Thymus (tissue), 11 donors: Measurements from ENCODE around the gene TBC1D9B. TPM values are rescaled to one million over a fixed set of nuclear protein-coding genes. Genes with fewer than 3 reads are reported as not detected.

ENCODE experiments used
- DNase-seq, 9 donors: peaks; one replicate each; pipeline ENCODE4 v3.0.0-alpha.2; 2013; ENCODE audit warnings: low spot score in 9 of 9, low read depth in 6 of 9, missing footprints in 1 of 9
- H3K27ac ChIP-seq, 2 donors: one replicate each; pipeline ENCODE4 v1.5.1; 2013; ENCODE audit warnings: control low read depth in 1 of 2, low read depth in 1 of 2, low read length in 1 of 2, mild to moderate bottlenecking in 1 of 2, moderate library complexity in 1 of 2
- H3K27me3 ChIP-seq, 2 donors: one replicate each; pipeline ENCODE4 v1.5.1; 2013; ENCODE audit warnings: low read length in 1 of 2; ENCODE audit not compliant: control insufficient read depth in 2 of 2, insufficient read depth in 1 of 2
- H3K36me3 ChIP-seq, 2 donors: one replicate each; pipeline ENCODE4 v1.5.1; 2013; ENCODE audit warnings: low read length in 1 of 2, mild to moderate bottlenecking in 1 of 2, moderate library complexity in 1 of 2; ENCODE audit not compliant: control insufficient read depth in 2 of 2, insufficient read depth in 2 of 2
- H3K4me1 ChIP-seq, 2 donors: one replicate each; pipeline ENCODE4 v1.5.1; 2013; ENCODE audit warnings: low read length in 2 of 2; ENCODE audit not compliant: control insufficient read depth in 2 of 2, insufficient read depth in 2 of 2
- H3K4me3 ChIP-seq, 2 donors: one replicate each; pipeline ENCODE4 v1.5.1; 2013; ENCODE audit warnings: low read length in 2 of 2, control low read depth in 1 of 2, mild to moderate bottlenecking in 1 of 2
- H3K9me3 ChIP-seq, 2 donors: one replicate each; pipeline ENCODE4 v1.5.1; 2013; ENCODE audit warnings: low read length in 1 of 2, mild to moderate bottlenecking in 1 of 2; ENCODE audit not compliant: control insufficient read depth in 2 of 2, insufficient read depth in 1 of 2
- WGBS: extraction: QIAGEN DNeasy Blood & Tissue Kit; methylation state at CpG from one replicate; pipeline ENCODE4 v1.1.7; 2013; 5-methylcytosine and 5-hydroxymethylcytosine counted together
- polyA plus RNA-seq: library from polyadenylated mRNA; stranded (reverse); fragments of 200-250 nt; gene quantifications from one replicate; pipeline ENCODE4 v1.2.3, GENCODE V29; 2013
- total RNA-seq: library from RNA; stranded (reverse); fragments of 120-200 nt; gene quantifications from one replicate; pipeline ENCODE4 v1.2.4, GENCODE V29; 2013
- donor health status: healthy.

TBC1D9B gene
- total and polyA plus RNA-seq, 2 donors: 13.9 to 69.4 TPM

DNA sequence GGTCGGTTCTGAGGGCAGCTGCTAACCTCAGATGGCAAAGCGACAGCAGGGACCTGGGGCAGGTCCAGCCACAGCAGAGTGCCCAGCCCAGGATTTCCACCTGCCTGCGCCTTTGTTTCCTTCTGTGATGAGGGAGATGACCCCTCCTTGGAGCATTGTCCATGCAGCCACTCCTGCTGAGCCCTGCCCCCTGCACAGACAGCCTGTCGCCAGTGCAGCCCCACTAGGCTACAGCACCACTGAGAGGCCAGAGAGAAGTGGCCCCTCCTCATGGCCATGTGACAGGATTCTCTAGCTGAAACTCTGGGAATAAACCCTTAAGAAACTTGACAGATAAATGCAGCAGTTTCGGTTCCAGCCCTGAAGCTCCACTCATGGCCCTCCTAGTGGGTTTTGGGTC is 38.6 kb downstream of the TBC1D9B start:
- no peaks in the 10 kb centered on the region for H3K4me1 ChIP-seq
- no peak overlapping the region for H3K27ac ChIP-seq
- H3K4me3 ChIP-seq: no peak overlapping the region
- H3K36me3 ChIP-seq: peaks cover 46 to 62% of the 10 kb centered on the region in 2 donors
- 97% methylated on average over 5 of the region's 5 CpGs for WGBS
- H3K9me3 ChIP-seq: no peaks in the 10 kb centered on the region
- no peaks in the 10 kb centered on the region for H3K27me3 ChIP-seq
- no peak for DNase-seq

DNA sequence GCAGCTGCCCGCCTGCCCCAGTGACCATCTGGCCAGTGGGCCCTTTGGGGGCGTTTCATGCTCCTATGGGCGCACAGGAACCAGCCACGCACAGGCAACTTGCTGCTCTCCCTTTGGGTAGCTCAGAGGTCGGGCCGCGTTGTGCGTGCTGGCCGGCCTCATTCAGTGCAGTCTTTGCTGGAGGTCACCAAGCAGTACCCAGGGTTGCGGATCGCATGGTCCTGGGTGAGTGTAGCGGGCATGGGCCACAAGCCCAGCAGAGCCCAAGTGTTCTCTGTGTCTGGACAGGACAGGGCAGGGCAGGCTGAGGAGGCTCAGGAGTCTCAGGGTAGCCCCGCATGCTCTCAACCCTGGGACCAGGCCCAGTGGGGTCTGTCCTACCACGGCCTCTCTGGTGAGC is 39.2 kb downstream of the TBC1D9B start:
- no peaks in the 10 kb centered on the region for H3K4me1 ChIP-seq
- 94% methylated on average over 14 of the region's 14 CpGs for WGBS
- H3K9me3 ChIP-seq: no peaks in the 10 kb centered on the region
- peaks cover 50 to 62% of the 10 kb centered on the region in 2 donors for H3K36me3 ChIP-seq
- no peaks in the 10 kb centered on the region for H3K27me3 ChIP-seq
- DNase-seq: no peak
- H3K27ac ChIP-seq: no peak overlapping the region
- no peak overlapping the region for H3K4me3 ChIP-seq

DNA sequence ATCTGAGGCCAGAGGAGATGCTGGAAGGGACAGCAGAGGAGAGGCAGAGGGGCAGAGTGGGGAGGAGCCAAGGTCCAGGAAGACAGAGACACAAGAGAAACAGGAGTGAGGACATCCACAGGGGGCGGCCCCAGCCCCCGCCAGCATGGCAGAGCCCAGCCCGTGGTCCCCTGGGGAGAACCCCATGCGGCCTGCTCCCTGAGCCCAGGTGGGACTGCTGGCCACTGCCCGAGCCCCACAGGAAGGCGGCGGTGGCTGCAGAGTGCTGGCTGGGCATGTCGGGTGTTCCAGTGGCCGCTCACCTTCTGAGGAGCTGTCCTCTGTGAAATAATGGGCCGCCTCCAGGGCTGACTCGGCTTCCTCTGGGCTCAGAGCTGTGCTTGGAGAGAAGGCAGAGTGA is 40.2 kb downstream of the TBC1D9B start:
- Histone ChIP-seq H3K9me3 (no peaks in the 10 kb centered on the region), H3K4me1 (no peaks in the 10 kb centered on the region), H3K27me3 (no peaks in the 10 kb centered on the region), H3K4me3 (no peak overlapping the region), H3K27ac (no peak overlapping the region), H3K36me3 (peaks cover 49 to 62% of the 10 kb centered on the region in 2 donors)
- no peak for DNase-seq
- WGBS: 98% methylated on average over 11 of the region's 11 CpGs

DNA sequence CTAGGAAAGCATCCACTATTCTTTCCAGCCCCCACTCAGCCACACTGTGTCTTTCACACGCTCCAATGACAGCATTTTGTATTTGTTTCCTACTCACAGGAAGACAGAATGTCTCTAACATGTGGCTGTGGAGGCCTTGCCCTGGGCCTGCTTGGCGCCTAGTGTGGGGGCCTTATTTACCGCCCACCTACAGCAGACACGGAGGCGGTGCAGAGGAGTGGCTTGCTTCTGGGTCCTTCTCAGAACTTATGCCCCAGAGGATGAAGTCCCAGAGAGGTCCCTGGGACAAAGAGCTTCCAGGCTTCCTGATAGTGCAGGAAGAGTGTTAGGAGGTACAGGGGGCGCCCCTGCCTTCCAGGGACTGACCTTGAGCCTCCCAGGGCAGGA is 40.6 kb downstream of the TBC1D9B start:
- no peaks in the 10 kb centered on the region for H3K4me1 ChIP-seq
- H3K4me3 ChIP-seq: no peak overlapping the region
- peaks cover 47 to 59% of the 10 kb centered on the region in 2 donors for H3K36me3 ChIP-seq
- DNase-seq: no peak
- 96% methylated on average over 6 of the region's 6 CpGs for WGBS
- no peak overlapping the region for H3K27ac ChIP-seq
- no peaks in the 10 kb centered on the region for H3K9me3 ChIP-seq
- H3K27me3 ChIP-seq: no peaks in the 10 kb centered on the region

DNA sequence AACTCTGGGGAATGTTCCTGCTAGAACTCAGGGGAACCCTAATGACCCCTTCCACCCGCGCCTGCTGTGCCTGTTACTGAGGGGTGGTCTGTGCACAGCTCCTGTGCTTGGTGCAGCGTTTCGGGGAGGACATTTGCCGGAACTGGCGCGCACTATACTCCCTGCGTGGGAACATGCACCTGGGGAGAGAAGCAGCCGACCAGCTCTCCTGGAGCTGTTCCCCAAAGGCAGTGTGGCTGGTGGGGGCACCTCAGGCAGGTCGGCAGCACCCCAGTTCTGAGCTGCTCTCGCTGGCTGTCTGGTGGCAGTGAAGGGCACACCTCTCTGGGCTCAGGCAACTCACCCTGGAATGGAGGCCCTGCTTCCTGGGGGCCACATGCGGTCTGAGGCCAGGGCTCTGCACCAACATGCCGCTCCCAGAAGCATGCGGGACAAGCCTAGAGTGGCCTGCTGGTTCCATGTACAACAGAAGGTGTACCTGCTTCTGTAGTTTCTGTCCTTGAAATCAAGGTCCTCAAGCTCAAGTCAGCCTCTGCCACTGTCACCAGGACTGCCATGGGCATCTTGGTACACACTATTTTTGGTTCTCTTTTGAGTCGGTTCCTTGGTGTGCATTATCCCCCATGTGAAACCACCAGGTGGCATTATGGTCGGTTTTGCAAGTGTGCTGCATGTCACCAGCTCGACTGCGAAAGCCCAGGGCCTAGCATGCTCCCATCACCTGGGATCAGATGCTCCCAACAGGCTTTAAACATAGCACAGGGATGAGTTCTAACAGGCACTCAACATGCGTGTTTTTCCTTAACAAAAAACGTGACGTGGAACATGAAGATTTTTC is 41.2 kb downstream of the TBC1D9B start:
- no peaks in the 10 kb centered on the region for H3K27me3 ChIP-seq
- 93% methylated on average over 21 of the region's 21 CpGs for WGBS
- no peak overlapping the region for H3K4me3 ChIP-seq
- peaks cover 46 to 57% of the 10 kb centered on the region in 2 donors for H3K36me3 ChIP-seq
- DNase-seq: peak in 1 of 9 donors; percentile 24
- H3K4me1 ChIP-seq: no peaks in the 10 kb centered on the region
- no peak overlapping the region for H3K27ac ChIP-seq
- no peaks in the 10 kb centered on the region for H3K9me3 ChIP-seq

DNA sequence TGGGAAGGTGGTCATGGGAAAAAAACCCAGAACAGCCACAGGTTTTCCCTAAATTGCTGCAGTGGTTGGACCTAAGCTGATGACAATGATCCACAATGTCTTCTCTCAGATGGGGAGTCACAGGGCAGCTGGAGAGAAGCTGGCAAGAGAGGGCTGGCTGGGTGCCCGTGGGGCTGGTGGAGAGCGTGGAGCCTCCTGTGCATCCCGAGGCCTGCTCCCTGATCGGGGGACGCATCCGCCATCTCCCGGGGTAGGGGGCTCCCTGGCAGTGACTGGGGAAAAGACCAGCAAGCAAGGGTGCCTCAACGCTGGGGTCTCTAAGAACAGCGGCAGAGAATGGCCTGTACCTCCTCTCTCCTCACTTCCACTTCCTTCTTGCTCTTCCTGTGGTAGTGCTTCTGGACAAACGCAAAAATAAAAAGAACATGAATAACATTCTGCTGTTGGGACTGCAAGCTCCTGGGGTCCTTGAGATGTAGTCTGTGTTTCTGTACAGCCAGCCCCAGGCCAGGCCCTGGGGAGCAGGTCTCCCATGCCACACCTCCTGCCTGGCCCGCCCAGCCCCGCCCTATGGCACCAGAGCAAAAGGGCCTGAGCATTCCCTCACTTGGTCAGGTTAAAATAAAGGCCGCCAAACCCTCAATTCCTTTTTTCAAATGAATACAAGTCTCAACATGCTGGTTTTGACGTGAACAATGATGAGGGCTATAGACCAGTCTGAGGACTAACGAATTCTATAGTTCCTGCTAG is 42.0 kb downstream of the TBC1D9B start:
- Histone ChIP-seq H3K4me3 (no peak overlapping the region), H3K36me3 (peaks cover 46 to 54% of the 10 kb centered on the region in 2 donors), H3K27ac (no peak overlapping the region), H3K9me3 (no peaks in the 10 kb centered on the region), H3K4me1 (no peaks in the 10 kb centered on the region), H3K27me3 (no peaks in the 10 kb centered on the region)
- DNase-seq: no peak
- WGBS: 97% methylated on average over 15 of the region's 15 CpGs

DNA sequence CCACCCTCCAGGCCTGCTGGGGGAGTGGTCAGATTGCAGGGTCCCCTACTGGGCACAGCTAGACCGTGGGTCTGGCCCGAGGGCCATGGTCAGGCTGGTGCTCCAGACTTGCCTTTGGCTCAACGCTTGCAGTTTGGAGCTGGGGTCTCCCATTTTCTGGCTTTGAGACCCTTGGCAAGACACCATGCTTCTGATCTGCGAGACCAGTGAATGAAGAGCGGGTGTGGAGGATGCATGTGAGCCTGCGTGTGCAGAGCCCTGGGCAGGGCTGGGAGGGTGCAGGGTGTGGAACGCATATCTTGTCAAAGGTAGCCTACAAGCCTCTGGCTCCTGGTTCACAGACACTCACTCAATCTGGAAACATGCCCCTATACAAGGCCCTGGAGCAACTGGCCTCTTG is 43.0 kb downstream of the TBC1D9B start:
- H3K36me3 ChIP-seq: peaks cover 40 to 49% of the 10 kb centered on the region in 2 donors
- 97% methylated on average over 7 of the region's 7 CpGs for WGBS
- H3K27me3 ChIP-seq: peaks cover 0 to 4% of the 10 kb centered on the region in 2 donors
- H3K9me3 ChIP-seq: no peaks in the 10 kb centered on the region
- no peak for DNase-seq
- no peaks in the 10 kb centered on the region for H3K4me1 ChIP-seq
- no peak overlapping the region for H3K4me3 ChIP-seq
- no peak overlapping the region for H3K27ac ChIP-seq

DNA sequence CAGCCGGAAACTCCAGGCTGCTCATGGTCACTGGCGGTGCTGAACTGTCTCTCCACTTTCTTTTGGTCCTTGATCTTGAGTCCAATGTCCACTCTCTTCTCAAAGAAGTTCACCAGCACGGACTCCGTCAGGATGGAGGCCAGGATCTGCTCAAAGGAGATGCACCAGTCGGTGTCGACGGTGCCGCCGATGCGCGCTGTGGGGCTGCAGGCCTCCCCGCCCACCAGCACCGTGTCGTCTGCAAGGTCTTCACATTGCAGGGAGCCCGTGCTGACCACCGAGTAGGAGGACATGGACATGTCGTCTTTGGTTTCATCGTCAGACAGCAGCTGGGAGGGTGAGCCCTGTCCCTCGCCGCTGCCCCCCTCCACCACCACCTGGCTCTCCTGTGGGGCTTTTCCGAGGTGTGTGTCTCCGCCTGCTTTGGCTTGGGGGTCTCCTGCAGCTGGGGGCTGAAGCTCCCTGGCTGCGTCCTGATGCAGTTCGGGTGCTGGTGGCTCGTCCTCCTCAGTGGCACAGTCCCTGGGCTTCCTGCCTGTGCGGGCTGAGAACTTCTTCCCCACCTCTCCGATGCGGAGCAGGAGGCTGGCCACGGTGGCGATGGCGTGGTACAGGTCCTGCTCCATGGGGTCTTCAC is 44.1 kb downstream of the TBC1D9B start:
- DNase-seq: no peak
- Histone ChIP-seq H3K27ac (no peak overlapping the region), H3K36me3 (peaks cover 40 to 41% of the 10 kb centered on the region in 2 donors), H3K9me3 (no peaks in the 10 kb centered on the region), H3K4me3 (no peak overlapping the region), H3K27me3 (peaks cover 0 to 12% of the 10 kb centered on the region in 2 donors), H3K4me1 (peaks cover 0 to 7% of the 10 kb centered on the region in 2 donors)
- 98% methylated on average over 31 of the region's 31 CpGs for WGBS

DNA sequence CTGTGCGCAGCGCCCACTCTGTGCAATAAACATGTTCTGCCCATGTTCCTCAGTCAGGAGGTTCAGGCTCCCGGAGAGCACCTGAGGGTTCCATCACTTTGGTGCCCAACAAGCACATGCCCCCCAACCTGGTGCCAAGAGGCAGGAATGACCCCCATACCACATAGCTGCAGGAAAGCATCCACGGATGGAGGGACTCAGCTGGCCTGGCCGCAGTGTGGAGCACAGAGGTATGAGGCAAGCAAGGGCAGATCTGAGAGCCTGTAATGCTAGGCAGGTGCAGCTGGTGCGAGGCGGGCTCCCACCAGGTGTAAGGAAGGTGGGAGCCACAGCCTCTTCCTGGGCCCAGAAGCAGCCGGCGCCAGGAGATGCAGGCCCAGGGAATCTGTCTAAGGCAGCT is 44.8 kb downstream of the TBC1D9B start:
- Histone ChIP-seq H3K4me1 (peaks cover 0 to 7% of the 10 kb centered on the region in 2 donors), H3K4me3 (no peak overlapping the region), H3K27me3 (peaks cover 0 to 12% of the 10 kb centered on the region in 2 donors), H3K9me3 (no peaks in the 10 kb centered on the region), H3K27ac (no peak overlapping the region), H3K36me3 (peaks cover 40 to 41% of the 10 kb centered on the region in 2 donors)
- DNase-seq: no peak
- 96% methylated on average over 9 of the region's 9 CpGs for WGBS
